PC-3 (cell line): Measurements from ENCODE around the gene GPR37L1.

Experiments used
- CTCF ChIP-seq: fragments of 300-600 bp; sonication (generic); conservative IDR thresholded peaks from 2 replicates; pipeline ENCODE4 v1.5.1; 2017; ENCODE audit warnings: antibody characterized with exemption, low read depth, mild to moderate bottlenecking, low read length
- EZH2 ChIP-seq: fragments of 300-600 bp; sonication (generic); IDR thresholded peaks from one replicate; pipeline ENCODE4 v1.6.1; 2017; ENCODE audit warnings: antibody characterized with exemption, mild to moderate bottlenecking, low read length; ENCODE audit not compliant: unreplicated experiment
- EZH2phosphoT487 ChIP-seq: fragments of 300-600 bp; sonication (generic); IDR thresholded peaks from 2 replicates; pipeline ENCODE4 v1.6.1; 2018; ENCODE audit warnings: mild to moderate bottlenecking, antibody characterized with exemption, low read length, borderline replicate concordance

GRCh38 chr1:202123336-202123813 lies 658 bp downstream of the GPR37L1 start:
- TF ChIP-seq EZH2phosphoT487 = no peak
- TF ChIP-seq CTCF = no peak
- TF ChIP-seq EZH2 = no peak
